SU-DHL-6 (cell line): ENCODE measurements around the gene BCL7C.

Source experiments
- H2AFZ ChIP-seq: fragments of 200-600 bp; sonication (generic); 2 replicates; pipeline ENCODE4 v1.6.1; 2014; ENCODE audit warnings: low read depth, mild to moderate bottlenecking, moderate library complexity, mixed read lengths, antibody characterized with exemption, low read length; ENCODE audit not compliant: severe bottlenecking
- H3F3A ChIP-seq: fragments of 200-600 bp; shearing (Covaris generic); 2 replicates; pipeline ENCODE4 v1.6.0; 2016; ENCODE audit warnings: antibody characterized with exemption, mild to moderate bottlenecking; ENCODE audit not compliant: insufficient read depth
- H3K27ac ChIP-seq: fragments of 200-600 bp; sonication (generic); 2 replicates; pipeline ENCODE4 v1.5.1; 2016; ENCODE audit warnings: low read depth, mild to moderate bottlenecking, low read length, moderate library complexity, mixed read lengths
- H3K27me3 ChIP-seq: fragments of 200-600 bp; sonication (generic), shearing (Covaris generic); 2 replicates; pipeline ENCODE4 v1.6.0; 2014; ENCODE audit warnings: mild to moderate bottlenecking, low read length
- H3K36me3 ChIP-seq: fragments of 200-600 bp; sonication (generic); 2 replicates; pipeline ENCODE4 v1.6.1; 2014; ENCODE audit warnings: mild to moderate bottlenecking, low read length, mixed read lengths
- H3K4me2 ChIP-seq: fragments of 300-600, 200-600 bp; shearing (Covaris generic), sonication (generic); 2 replicates; pipeline ENCODE4 v1.6.0; 2014; ENCODE audit warnings: low read length, low read depth, mild to moderate bottlenecking; ENCODE audit not compliant: poor library complexity, severe bottlenecking
- H3K4me3 ChIP-seq: fragments of 200-600 bp; sonication (generic); 2 replicates; pipeline ENCODE4 v1.5.1; 2014; ENCODE audit warnings: antibody characterized with exemption, low read length, mild to moderate bottlenecking, mixed read lengths; ENCODE audit not compliant: insufficient read depth, poor library complexity, severe bottlenecking
- H3K79me2 ChIP-seq: fragments of 200-600 bp; sonication (generic); 2 replicates; pipeline ENCODE4 v1.6.1; 2014; ENCODE audit warnings: mild to moderate bottlenecking, low read length, moderate library complexity; ENCODE audit not compliant: insufficient read depth
- H3K9ac ChIP-seq: fragments of 200-600 bp; sonication (generic); 2 replicates; pipeline ENCODE4 v1.7.0; 2014; ENCODE audit warnings: mild to moderate bottlenecking, low read length
- H3K9me2 ChIP-seq: fragments of 200-600 bp; sonication (generic); replicated peaks from 2 replicates; pipeline ENCODE4 v1.6.1; 2014; ENCODE audit warnings: low read length; ENCODE audit not compliant: insufficient read depth
- H3K9me3 ChIP-seq: fragments of 200-600 bp; sonication (generic); 2 replicates; pipeline ENCODE4 v1.6.1; 2014; ENCODE audit warnings: low read length, mixed read lengths; ENCODE audit not compliant: insufficient read depth
- H4K20me1 ChIP-seq: fragments of 200-600 bp; sonication (generic); 2 replicates; pipeline ENCODE4 v1.6.1; 2014; ENCODE audit warnings: low read depth, mild to moderate bottlenecking, antibody characterized with exemption, low read length, moderate library complexity, mixed read lengths
- EZH2phosphoT487 ChIP-seq: fragments of 200-600 bp; sonication (generic), shearing (Covaris generic); conservative IDR thresholded peaks from 2 replicates; pipeline ENCODE4 v1.6.1; 2018; ENCODE audit warnings: mild to moderate bottlenecking, antibody characterized with exemption, low read length, moderate library complexity, mixed read lengths
- TF ChIP-seq, protein P1 (sequence below): fragments of 200-600 bp; sonication (generic); IDR thresholded peaks from one replicate; pipeline ENCODE4 v1.5.1; 2017; ENCODE audit warnings: antibody characterized with exemption, mild to moderate bottlenecking, low read length, moderate library complexity; ENCODE audit not compliant: insufficient read depth, poor library complexity, severe bottlenecking

Gene BCL7C

DNA sequence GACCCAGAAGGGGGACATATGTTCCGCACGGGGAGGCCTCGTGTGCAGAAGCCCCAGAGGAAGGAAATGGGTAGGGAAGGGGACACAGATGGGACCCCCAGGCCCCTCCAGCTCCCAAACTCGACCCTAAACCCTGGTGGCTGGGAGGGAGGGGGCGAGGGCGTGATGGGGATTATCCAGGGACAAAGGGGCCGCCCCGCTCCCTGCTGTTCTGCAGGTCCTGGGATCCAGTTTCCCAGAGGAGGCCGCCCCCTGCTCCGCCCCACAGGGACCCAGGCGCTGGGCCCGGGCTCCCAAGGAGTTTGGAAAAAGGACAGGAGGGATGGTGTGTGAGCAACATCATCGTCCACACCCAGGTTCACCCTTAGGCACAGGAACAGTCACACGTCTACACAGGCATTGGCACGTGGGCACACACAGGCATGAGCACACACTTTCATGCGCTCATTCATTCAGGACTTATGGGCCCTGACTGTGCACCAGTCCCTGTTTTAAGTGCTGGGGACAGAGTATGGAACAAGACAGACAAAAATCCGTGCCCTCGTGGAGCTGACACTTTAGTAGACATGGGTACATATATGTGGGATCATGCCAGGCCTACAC is 16.7 kb upstream of the BCL7C start:
- H3K9me3 ChIP-seq = no peaks in the 10 kb centered on the region
- H2AFZ ChIP-seq = no peak overlapping the region

DNA sequence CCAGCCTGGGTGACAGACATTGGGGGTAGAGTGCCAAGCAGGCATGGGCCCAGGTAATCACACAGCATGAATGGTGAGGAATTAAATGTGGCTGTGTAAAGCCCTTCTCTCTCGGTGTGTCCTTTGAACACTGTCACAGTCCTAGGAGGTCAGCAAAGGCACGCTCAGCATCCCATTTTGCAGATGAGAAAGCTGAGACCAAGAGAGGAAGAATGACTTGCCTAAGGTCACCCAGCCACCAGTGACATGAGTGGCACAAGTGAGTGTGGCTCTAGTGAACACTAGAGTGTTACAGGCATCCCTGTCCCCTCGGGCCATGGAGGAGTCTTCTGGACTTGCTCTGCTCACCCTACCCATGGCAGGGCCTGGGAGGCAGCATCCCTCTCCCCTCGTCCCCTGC is 13.2 kb upstream of the BCL7C start:
- no peak overlapping the region for H3K27ac ChIP-seq
- H3K4me2 ChIP-seq = no peak overlapping the region
- H3F3A ChIP-seq = peaks cover 7% of the 10 kb centered on the region; the same call in 1 of the 2 replicates
- H3K79me2 ChIP-seq = no peaks in the 10 kb centered on the region
- no peak overlapping the region for H3K9ac ChIP-seq
- H3K36me3 ChIP-seq = no peaks in the 10 kb centered on the region
- H3K9me2 ChIP-seq = no peaks in the 10 kb centered on the region
- no peaks in the 10 kb centered on the region for H3K27me3 ChIP-seq
- no peak overlapping the region for H3K4me3 ChIP-seq
- no peak overlapping the region for H2AFZ ChIP-seq
- TF ChIP-seq, protein P1, sequence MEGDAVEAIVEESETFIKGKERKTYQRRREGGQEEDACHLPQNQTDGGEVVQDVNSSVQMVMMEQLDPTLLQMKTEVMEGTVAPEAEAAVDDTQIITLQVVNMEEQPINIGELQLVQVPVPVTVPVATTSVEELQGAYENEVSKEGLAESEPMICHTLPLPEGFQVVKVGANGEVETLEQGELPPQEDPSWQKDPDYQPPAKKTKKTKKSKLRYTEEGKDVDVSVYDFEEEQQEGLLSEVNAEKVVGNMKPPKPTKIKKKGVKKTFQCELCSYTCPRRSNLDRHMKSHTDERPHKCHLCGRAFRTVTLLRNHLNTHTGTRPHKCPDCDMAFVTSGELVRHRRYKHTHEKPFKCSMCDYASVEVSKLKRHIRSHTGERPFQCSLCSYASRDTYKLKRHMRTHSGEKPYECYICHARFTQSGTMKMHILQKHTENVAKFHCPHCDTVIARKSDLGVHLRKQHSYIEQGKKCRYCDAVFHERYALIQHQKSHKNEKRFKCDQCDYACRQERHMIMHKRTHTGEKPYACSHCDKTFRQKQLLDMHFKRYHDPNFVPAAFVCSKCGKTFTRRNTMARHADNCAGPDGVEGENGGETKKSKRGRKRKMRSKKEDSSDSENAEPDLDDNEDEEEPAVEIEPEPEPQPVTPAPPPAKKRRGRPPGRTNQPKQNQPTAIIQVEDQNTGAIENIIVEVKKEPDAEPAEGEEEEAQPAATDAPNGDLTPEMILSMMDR = no peak
- no peak for TF ChIP-seq EZH2phosphoT487
- H3K9me3 ChIP-seq = no peaks in the 10 kb centered on the region
- H4K20me1 ChIP-seq = no peaks in the 10 kb centered on the region

More for the DNA sequence above, 16.7 kb upstream of the BCL7C start:
- no peaks in the 10 kb centered on the region for H3K79me2 ChIP-seq
- H4K20me1 ChIP-seq = no peaks in the 10 kb centered on the region
- no peaks in the 10 kb centered on the region for H3F3A ChIP-seq
- H3K36me3 ChIP-seq = no peaks in the 10 kb centered on the region
- H3K4me3 ChIP-seq = no peak overlapping the region
- H3K9ac ChIP-seq = no peak overlapping the region
- TF ChIP-seq, protein P1 = no peak
- no peak for TF ChIP-seq EZH2phosphoT487
- no peak overlapping the region for H3K27ac ChIP-seq
- no peak overlapping the region for H3K4me2 ChIP-seq
- H3K9me2 ChIP-seq = no peaks in the 10 kb centered on the region
- no peaks in the 10 kb centered on the region for H3K27me3 ChIP-seq

DNA sequence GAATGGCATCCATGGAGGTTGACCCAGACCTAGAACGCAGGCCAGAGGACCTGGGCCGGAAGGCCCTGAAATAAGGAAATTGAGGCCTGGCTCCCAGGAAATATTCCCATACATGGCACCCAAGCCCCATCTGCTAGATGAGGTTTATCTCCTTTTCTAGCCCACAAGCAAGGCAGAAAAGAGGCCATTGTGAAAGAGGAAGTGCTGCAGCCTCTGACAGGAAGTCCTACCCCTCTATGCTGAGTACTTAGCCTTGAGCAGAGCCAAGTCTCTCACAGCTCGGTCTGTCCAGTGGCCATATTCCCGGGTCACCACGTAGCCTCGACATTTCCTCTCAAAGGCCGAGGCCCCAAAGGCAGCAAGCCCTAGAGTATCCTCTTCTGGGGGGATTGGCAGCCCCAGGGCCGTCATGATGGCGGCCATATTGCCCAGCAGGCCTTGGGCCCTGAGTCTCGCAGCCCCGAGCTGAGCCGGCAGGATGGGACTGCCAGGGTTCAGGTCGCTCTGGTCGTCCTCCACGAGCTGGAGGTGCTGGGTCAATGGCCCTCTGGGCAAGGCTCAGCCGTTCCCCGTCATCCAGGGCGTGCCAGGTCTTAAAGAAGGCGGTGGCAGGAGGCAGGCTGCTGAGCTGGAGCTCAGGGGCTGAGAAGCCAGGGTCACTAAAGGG is 10.4 kb upstream of the BCL7C start:
- H2AFZ ChIP-seq = peak overlapping the region; percentile 86

More for the DNA sequence above, 10.4 kb upstream of the BCL7C start:
- no peaks in the 10 kb centered on the region for H3K9me3 ChIP-seq
- no peak overlapping the region for H3K4me2 ChIP-seq
- H3K36me3 ChIP-seq = no peaks in the 10 kb centered on the region
- peaks cover 7% of the 10 kb centered on the region; the same call in 1 of the 2 replicates for H3F3A ChIP-seq
- no peaks in the 10 kb centered on the region for H3K79me2 ChIP-seq
- no peak for TF ChIP-seq EZH2phosphoT487
- TF ChIP-seq, protein P1 = no peak
- no peak overlapping the region for H3K9ac ChIP-seq
- H3K4me3 ChIP-seq = no peak overlapping the region
- no peaks in the 10 kb centered on the region for H3K9me2 ChIP-seq
- H4K20me1 ChIP-seq = no peaks in the 10 kb centered on the region
- H3K27me3 ChIP-seq = no peaks in the 10 kb centered on the region
- no peak overlapping the region for H3K27ac ChIP-seq
